A549 (cell line): ENCODE measurements around the gene EP400. TPM values are rescaled to one million over a fixed set of nuclear protein-coding genes. Genes with fewer than 3 reads are reported as not detected.

Experiments
- ATAC-seq, 2 experiments: fragments of 200-7000 bp in 1 of 2; fragments of >200 bp in 1 of 2; cut with Nextera tagmentation in 1 of 2; cut with Tn5 transposase in 1 of 2; 3 replicates each; pipeline versions ENCODE4 v1.8.0 to v1.9.1; 2018 to 2020; ENCODE audit warnings: mild to moderate bottlenecking in 1 of 2, moderate library complexity in 1 of 2
- CTCF ChIA-PET: fragments of 300-600 bp; sonication (Branson Sonifier 250); formaldehyde crosslinking; extraction: SDS; loops from one replicate; lab custom pipeline; 2021; ENCODE audit warnings: antibody characterized with exemption, inconsistent platforms; lab: Yijun Ruan, JAX
- POLR2A ChIA-PET: fragments of 350-600 bp; formaldehyde crosslinking; extraction: SDS; loops from one replicate; lab custom pipeline; 2021; ENCODE audit warnings: antibody characterized with exemption, inconsistent platforms; lab: Yijun Ruan, JAX
- DNase-seq, 2 experiments: peaks; one replicate each; pipeline versions ENCODE4 v3.0.0 to v3.0.0-alpha.2; 2011 to 2016; ENCODE audit warnings: low read depth in 1 of 2, low spot score in 1 of 2
- FAIRE-seq: peaks from 2 replicates; lab custom pipeline; 2011; peaks lifted over from hg19 to GRCh38; lab: Jason Lieb, UNC
- H3K27ac ChIP-seq, 2 experiments: fragments of >200 bp; sonication (Bioruptor Twin); formaldehyde crosslinking; 3 replicates each; pipeline ENCODE4 v1.5.1; 2016 to 2017
- H3K4me1 ChIP-seq: fragments of >200 bp; sonication (Bioruptor Twin); formaldehyde crosslinking; 3 replicates; pipeline ENCODE4 v1.6.1; 2016
- H3K4me2 ChIP-seq: fragments of >200 bp; sonication (Bioruptor Twin); formaldehyde crosslinking; 3 replicates; pipeline ENCODE4 v1.6.1; 2016
- H3K4me3 ChIP-seq: fragments of >200 bp; sonication (Bioruptor Twin); formaldehyde crosslinking; 3 replicates; pipeline ENCODE4 v1.5.1; 2016
- H3K9me3 ChIP-seq: fragments of >200 bp; sonication (Bioruptor Twin); formaldehyde crosslinking; 3 replicates; pipeline ENCODE4 v1.6.1; 2016
- CBX8 ChIP-seq: fragments of 200-600 bp; sonication (generic); IDR thresholded peaks from 2 replicates; pipeline ENCODE4 v1.6.1; 2016
- CHD2 ChIP-seq: fragments of 150-350 bp; IDR thresholded peaks from 2 replicates; pipeline ENCODE4 v1.6.1; 2014; ENCODE audit warnings: low read length; ENCODE audit not compliant: partially characterized antibody
- CHD4 ChIP-seq: fragments of 200-600 bp; sonication (generic); IDR thresholded peaks from 2 replicates; pipeline ENCODE4 v1.6.1; 2016; ENCODE audit warnings: antibody characterized with exemption, mild to moderate bottlenecking, borderline replicate concordance
- EHMT2 ChIP-seq: fragments of 200-600 bp; sonication (generic); IDR thresholded peaks from 2 replicates; pipeline ENCODE4 v1.6.1; 2016; ENCODE audit warnings: antibody characterized with exemption, low read depth, mild to moderate bottlenecking, moderate library complexity
- EP300 ChIP-seq, 2 experiments: fragments of >200 bp; sonication (Bioruptor Twin); formaldehyde crosslinking; IDR thresholded peaks; 2 replicates in 1 of 2; 3 replicates in 1 of 2; pipeline ENCODE4 v1.6.1; 2016 to 2017
- FOSB ChIP-seq: fragments of 250-450 bp; sonication (Bioruptor Pico); IDR thresholded peaks from 2 replicates; pipeline ENCODE4 v1.5.0; 2020; ENCODE audit warnings: mild to moderate bottlenecking, moderate library complexity
- GATA3 ChIP-seq: IDR thresholded peaks from 2 replicates; pipeline ENCODE4 v1.6.1; 2012; ENCODE audit warnings: borderline replicate concordance
- JUN ChIP-seq, 2 experiments: fragments of >200 bp; sonication (Bioruptor Twin); formaldehyde crosslinking; IDR thresholded peaks; 2 replicates in 1 of 2; 3 replicates in 1 of 2; pipeline ENCODE4 v1.6.1; 2016 to 2017
- MAZ ChIP-seq: fragments of 150-350 bp; IDR thresholded peaks from 2 replicates; pipeline ENCODE4 v1.6.1; 2014; ENCODE audit warnings: antibody characterized with exemption, low read depth, low read length, borderline replicate concordance
- NFE2L2 ChIP-seq: fragments of 150-350 bp; conservative IDR thresholded peaks from 2 replicates; pipeline ENCODE4 v1.6.1; 2014; ENCODE audit warnings: low read length
- NPAS2 ChIP-seq: fragments of 250-450 bp; sonication (Bioruptor Pico); IDR thresholded peaks from 2 replicates; pipeline ENCODE4 v1.8.0; 2022; ENCODE audit warnings: mild to moderate bottlenecking, moderate library complexity, borderline replicate concordance
- PHF8 ChIP-seq: fragments of 200-600 bp; sonication (generic); IDR thresholded peaks from 2 replicates; pipeline ENCODE4 v1.6.1; 2016; ENCODE audit warnings: low read depth, mild to moderate bottlenecking, antibody characterized with exemption, moderate library complexity, borderline replicate concordance
- POLR2A ChIP-seq: IDR thresholded peaks from 2 replicates; pipeline ENCODE4 v1.6.1; 2012; ENCODE audit warnings: mild to moderate bottlenecking, low read length
- POLR2AphosphoS2 ChIP-seq: conservative IDR thresholded peaks from 2 replicates; pipeline ENCODE4 v1.6.1; 2012; ENCODE audit warnings: low read length, improper control_type of control experiment, inconsistent platforms
- TP53 ChIP-seq: fragments of 250-450 bp; sonication (Bioruptor Pico); IDR thresholded peaks from 2 replicates; pipeline ENCODE4 v1.5.0; 2021; ENCODE audit warnings: mild to moderate bottlenecking, moderate library complexity
- ZC3H11A ChIP-seq: fragments of 450-650 bp; IDR thresholded peaks from 2 replicates; pipeline ENCODE4 v1.6.1; 2014; ENCODE audit warnings: antibody characterized with exemption, mild to moderate bottlenecking
- ZFP36 ChIP-seq: fragments of 450-650 bp; IDR thresholded peaks from 2 replicates; pipeline ENCODE4 v1.6.1; 2014; ENCODE audit warnings: borderline replicate concordance; ENCODE audit not compliant: partially characterized antibody
- ZNF302 ChIP-seq: fragments of 250-450 bp; sonication (Bioruptor Pico); IDR thresholded peaks from 2 replicates; pipeline ENCODE4 v1.9.0; 2021; ENCODE audit warnings: inconsistent platforms, mild to moderate bottlenecking, moderate library complexity
- WGBS: methylation state at CpG from one replicate; pipeline ENCODE4 v1.1.6; 2017; ENCODE audit errors: missing lambda C conversion rate; 5-methylcytosine and 5-hydroxymethylcytosine counted together
- polyA plus RNA-seq, 4 experiments: library from polyadenylated mRNA; depleted of rRNA in 3 of 4; stranded (reverse); fragments of >200 nt; fragmentation: RNase III in 1 of 4; extraction: RNeasy Plus Mini Kit Qiagen cat#74134 plus additional on column Dnase treatment in 1 of 4; gene quantifications; 2 replicates in 3 of 4; 3 replicates in 1 of 4; pipeline ENCODE4 v1.2.3, GENCODE V29; 2011 to 2017
- TF ChIP-seq, protein P1 (sequence below): fragments of >200 bp; sonication (Bioruptor Twin); formaldehyde crosslinking; IDR thresholded peaks from 3 replicates; pipeline ENCODE4 v1.5.1; 2016
- TF ChIP-seq, protein P2 (sequence below): fragments of 200-600 bp; sonication (generic); IDR thresholded peaks from 2 replicates; pipeline ENCODE4 v1.6.1; 2016; ENCODE audit warnings: antibody characterized with exemption, mild to moderate bottlenecking, moderate library complexity

The EP400 gene
- polyA plus RNA-seq, 2 of the 4 experiments (the other 2 are of a cell fraction) = 9.7 to 15.2 TPM

DNA sequence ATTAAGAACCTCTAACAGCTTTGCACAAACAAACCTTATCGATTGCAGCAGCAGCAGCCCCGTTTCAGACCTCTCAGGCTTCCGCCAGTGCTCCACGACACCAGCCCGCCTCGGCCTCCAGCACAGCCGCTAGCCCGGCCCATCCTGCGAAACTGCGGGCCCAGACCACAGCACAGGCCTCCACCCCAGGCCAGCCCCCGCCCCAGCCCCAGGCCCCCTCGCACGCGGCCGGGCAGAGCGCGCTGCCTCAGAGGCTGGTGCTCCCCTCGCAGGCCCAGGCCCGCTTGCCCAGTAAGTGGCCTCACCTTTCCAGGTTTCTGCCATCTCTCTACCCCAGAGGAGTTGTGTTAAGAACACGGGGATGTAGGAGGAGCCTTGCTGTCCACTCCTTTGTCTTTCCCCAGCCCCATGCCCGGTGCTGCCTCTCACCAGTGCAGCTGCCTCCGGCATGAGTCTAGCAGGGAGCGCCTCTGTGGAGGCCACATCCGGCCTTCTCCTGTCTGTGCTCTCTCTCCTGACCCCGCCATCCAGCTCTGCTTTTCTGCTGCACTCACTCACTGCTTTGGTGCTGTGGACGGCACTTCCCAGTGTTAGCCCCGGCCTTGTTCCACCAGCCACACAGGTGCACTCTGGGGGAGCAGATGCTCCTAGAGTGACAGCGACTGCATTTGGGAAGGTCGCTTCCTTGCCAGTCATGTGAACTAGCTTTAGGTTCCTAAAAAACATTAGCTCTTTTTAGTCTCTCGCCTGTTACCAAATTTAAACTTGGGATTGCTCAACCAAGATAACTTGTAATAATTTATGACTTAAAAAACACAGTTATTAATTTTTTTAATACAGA is 71.5 kb downstream of the EP400 start:
- no peak for DNase-seq
- TF ChIP-seq ZC3H11A (no peak), CHD4 (no peak), TP53 (CRISPR knock-in tag) (no peak), JUN (IDR thresholded peaks at IDR 0.05) (no peak), CBX8 (no peak), POLR2A (no peak), NPAS2 (CRISPR knock-in tag) (no peak), POLR2AphosphoS2 (no peak), FOSB (CRISPR knock-in tag) (no peak), GATA3 (no peak), NFE2L2 (no peak), CHD2 (no peak)
- TF ChIP-seq, protein P1, sequence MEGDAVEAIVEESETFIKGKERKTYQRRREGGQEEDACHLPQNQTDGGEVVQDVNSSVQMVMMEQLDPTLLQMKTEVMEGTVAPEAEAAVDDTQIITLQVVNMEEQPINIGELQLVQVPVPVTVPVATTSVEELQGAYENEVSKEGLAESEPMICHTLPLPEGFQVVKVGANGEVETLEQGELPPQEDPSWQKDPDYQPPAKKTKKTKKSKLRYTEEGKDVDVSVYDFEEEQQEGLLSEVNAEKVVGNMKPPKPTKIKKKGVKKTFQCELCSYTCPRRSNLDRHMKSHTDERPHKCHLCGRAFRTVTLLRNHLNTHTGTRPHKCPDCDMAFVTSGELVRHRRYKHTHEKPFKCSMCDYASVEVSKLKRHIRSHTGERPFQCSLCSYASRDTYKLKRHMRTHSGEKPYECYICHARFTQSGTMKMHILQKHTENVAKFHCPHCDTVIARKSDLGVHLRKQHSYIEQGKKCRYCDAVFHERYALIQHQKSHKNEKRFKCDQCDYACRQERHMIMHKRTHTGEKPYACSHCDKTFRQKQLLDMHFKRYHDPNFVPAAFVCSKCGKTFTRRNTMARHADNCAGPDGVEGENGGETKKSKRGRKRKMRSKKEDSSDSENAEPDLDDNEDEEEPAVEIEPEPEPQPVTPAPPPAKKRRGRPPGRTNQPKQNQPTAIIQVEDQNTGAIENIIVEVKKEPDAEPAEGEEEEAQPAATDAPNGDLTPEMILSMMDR = no peak
- no peak overlapping the region for H3K27ac ChIP-seq
- H3K9me3 ChIP-seq = no peaks in the 10 kb centered on the region
- POLR2A ChIA-PET = no interaction called here
- no peak overlapping the region for H3K4me3 ChIP-seq
- 95% methylated on average over 25 of the region's 30 CpGs for WGBS
- H3K4me2 ChIP-seq = no peak overlapping the region
- CTCF ChIA-PET = interaction anchor here (0.6 to 2.5 kb wide), 5 partner anchors 9 to 170 kb away, joined by 3 to 8 read pairs (median 4); no protein-coding TSS in a partner anchor
- no peak for FAIRE-seq
- no peak for ATAC-seq
- no peaks in the 10 kb centered on the region for H3K4me1 ChIP-seq

DNA sequence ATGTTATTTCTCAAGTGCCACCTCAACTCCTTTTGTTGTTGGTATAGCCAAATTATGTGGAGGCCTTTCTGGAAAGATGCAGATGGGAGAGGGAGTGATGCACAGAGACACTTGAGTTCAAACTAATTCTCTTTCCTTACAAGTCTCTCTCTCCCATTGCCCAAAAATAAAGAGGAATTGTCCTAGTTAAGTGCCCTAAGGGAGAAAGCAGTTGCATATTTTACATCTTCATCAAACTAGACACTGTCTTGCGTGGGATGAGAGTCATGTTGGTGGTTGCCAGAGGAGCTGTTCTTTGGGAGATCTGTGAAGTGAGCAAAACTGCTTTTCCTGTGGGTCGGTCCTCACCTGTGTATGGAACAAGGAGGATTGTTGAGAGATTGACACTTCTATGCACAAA is 72.2 kb downstream of the EP400 start:
- ATAC-seq = no peak
- WGBS = 96% methylated on average over 2 of the region's 2 CpGs
- no peak for DNase-seq
- Histone ChIP-seq H3K4me1 (no peaks in the 10 kb centered on the region), H3K4me3 (no peak overlapping the region), H3K9me3 (no peaks in the 10 kb centered on the region), H3K27ac (no peak overlapping the region), H3K4me2 (no peak overlapping the region)
- ChIA-PET CTCF (interaction anchor here (0.9 to 2.5 kb wide), 4 partner anchors 10 to 170 kb away, joined by 4 to 8 read pairs (median 6); no protein-coding TSS in a partner anchor), POLR2A (no interaction called here)
- TF ChIP-seq MAZ (no peak), EHMT2 (no peak), CBX8 (no peak), ZNF302 (CRISPR knock-in tag) (no peak), PHF8 (no peak), ZFP36 (no peak), EP300 (IDR thresholded peaks at IDR 0.05) (no peak)
- TF ChIP-seq, protein P2, sequence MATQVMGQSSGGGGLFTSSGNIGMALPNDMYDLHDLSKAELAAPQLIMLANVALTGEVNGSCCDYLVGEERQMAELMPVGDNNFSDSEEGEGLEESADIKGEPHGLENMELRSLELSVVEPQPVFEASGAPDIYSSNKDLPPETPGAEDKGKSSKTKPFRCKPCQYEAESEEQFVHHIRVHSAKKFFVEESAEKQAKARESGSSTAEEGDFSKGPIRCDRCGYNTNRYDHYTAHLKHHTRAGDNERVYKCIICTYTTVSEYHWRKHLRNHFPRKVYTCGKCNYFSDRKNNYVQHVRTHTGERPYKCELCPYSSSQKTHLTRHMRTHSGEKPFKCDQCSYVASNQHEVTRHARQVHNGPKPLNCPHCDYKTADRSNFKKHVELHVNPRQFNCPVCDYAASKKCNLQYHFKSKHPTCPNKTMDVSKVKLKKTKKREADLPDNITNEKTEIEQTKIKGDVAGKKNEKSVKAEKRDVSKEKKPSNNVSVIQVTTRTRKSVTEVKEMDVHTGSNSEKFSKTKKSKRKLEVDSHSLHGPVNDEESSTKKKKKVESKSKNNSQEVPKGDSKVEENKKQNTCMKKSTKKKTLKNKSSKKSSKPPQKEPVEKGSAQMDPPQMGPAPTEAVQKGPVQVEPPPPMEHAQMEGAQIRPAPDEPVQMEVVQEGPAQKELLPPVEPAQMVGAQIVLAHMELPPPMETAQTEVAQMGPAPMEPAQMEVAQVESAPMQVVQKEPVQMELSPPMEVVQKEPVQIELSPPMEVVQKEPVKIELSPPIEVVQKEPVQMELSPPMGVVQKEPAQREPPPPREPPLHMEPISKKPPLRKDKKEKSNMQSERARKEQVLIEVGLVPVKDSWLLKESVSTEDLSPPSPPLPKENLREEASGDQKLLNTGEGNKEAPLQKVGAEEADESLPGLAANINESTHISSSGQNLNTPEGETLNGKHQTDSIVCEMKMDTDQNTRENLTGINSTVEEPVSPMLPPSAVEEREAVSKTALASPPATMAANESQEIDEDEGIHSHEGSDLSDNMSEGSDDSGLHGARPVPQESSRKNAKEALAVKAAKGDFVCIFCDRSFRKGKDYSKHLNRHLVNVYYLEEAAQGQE = no peak
- FAIRE-seq = no peak
